Measurements from ENCODE around the gene HAPLN3. TPM values are rescaled to one million over a fixed set of nuclear protein-coding genes. Genes with fewer than 3 reads are reported as not detected.

HAPLN3 gene
- total and polyA plus RNA-seq, 2 donors (not counting 3 experiments of a cell fraction or from before 2014, with no cell fraction given) = 57.6 to 130 TPM

GRCh38 chr15:88900309-88900981, 5.1 kb upstream of the HAPLN3 start:
- DNase-seq (ENCODE audit: low read depth, low spot score) = no peak
- H3K9me3 ChIP-seq (replicated peaks; ENCODE audit: control insufficient read depth, insufficient read depth, low read length) = no peaks in the 10 kb centered on the region
- no peak overlapping the region for H3K4me3 ChIP-seq (replicated peaks in 1 of 3; ENCODE audit: insufficient read depth in 1 of 3, low read depth in 1 of 3, low read length in 3 of 3)
- H3K36me3 ChIP-seq (ENCODE audit: control insufficient read depth in 2 of 2, extremely low read depth in 1 of 2, insufficient read depth in 2 of 2, low read length in 2 of 2) = no peaks in the 10 kb centered on the region
- H3K27me3 ChIP-seq (ENCODE audit: control insufficient read depth in 2 of 2, insufficient read depth in 2 of 2, low read length in 2 of 2) = no peaks in the 10 kb centered on the region
- no peaks in the 10 kb centered on the region for H4K20me1 ChIP-seq (replicated peaks; ENCODE audit: control insufficient read depth, extremely low read depth, insufficient read depth, low read length)
- no peak overlapping the region for H3K27ac ChIP-seq (ENCODE audit: insufficient read depth, low read depth, low read length)
- BruUV-seq (replicated peaks) = no TSS peak
- no peak overlapping the region for H3K9ac ChIP-seq (replicated peaks; ENCODE audit: extremely low read depth, insufficient read depth, low read length)
- ChIA-PET POLR2A (no interaction called here), CTCF (interaction anchor here (0.6 to 2.1 kb wide), 3 partner anchors 21 to 306 kb away, joined by 3 to 9 read pairs (median 4); no protein-coding TSS in a partner anchor)
- H2AFZ ChIP-seq (ENCODE audit: low read depth, low read length) = no peak overlapping the region
- TF ChIP-seq JUN (IDR thresholded peaks at IDR 0.05; ENCODE audit: borderline replicate concordance, insufficient read depth, insufficient read length, low read depth) = no peak
- TF ChIP-seq POLR2AphosphoS5 (IDR thresholded peaks at IDR 0.05; ENCODE audit: insufficient read depth, low read depth, low read length) = no peak
- TF ChIP-seq GATA2 (IDR thresholded peaks at IDR 0.05; ENCODE audit: insufficient read depth, insufficient read length, low read depth, low read length) = no peak
- TF ChIP-seq FOS (IDR thresholded peaks at IDR 0.05; ENCODE audit: borderline replicate concordance, insufficient read depth, low read length) = no peak
- no peak for TF ChIP-seq POLR2A (IDR thresholded peaks at IDR 0.05; ENCODE audit: low read depth, low read length)
- TF ChIP-seq, protein P1, sequence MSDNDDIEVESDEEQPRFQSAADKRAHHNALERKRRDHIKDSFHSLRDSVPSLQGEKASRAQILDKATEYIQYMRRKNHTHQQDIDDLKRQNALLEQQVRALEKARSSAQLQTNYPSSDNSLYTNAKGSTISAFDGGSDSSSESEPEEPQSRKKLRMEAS (IDR thresholded peaks at IDR 0.05; ENCODE audit: insufficient read depth, insufficient read length) = no peak
- TF ChIP-seq, protein P2, sequence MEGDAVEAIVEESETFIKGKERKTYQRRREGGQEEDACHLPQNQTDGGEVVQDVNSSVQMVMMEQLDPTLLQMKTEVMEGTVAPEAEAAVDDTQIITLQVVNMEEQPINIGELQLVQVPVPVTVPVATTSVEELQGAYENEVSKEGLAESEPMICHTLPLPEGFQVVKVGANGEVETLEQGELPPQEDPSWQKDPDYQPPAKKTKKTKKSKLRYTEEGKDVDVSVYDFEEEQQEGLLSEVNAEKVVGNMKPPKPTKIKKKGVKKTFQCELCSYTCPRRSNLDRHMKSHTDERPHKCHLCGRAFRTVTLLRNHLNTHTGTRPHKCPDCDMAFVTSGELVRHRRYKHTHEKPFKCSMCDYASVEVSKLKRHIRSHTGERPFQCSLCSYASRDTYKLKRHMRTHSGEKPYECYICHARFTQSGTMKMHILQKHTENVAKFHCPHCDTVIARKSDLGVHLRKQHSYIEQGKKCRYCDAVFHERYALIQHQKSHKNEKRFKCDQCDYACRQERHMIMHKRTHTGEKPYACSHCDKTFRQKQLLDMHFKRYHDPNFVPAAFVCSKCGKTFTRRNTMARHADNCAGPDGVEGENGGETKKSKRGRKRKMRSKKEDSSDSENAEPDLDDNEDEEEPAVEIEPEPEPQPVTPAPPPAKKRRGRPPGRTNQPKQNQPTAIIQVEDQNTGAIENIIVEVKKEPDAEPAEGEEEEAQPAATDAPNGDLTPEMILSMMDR (IDR thresholded peaks at IDR 0.05; ENCODE audit: extremely low read depth in 1 of 2, insufficient read depth in 1 of 2, low read depth in 1 of 2, low read length in 2 of 2) = no peak
- TF ChIP-seq MYC (IDR thresholded peaks at IDR 0.05; ENCODE audit: low read depth, low read length) = no peak
- no peak for TF ChIP-seq EZH2 (IDR thresholded peaks at IDR 0.05; ENCODE audit: borderline replicate concordance, low read depth, low read length, severe bottlenecking)
- no peaks in the 10 kb centered on the region for H3K9me1 ChIP-seq (replicated peaks; ENCODE audit: control insufficient read depth, extremely low read depth, insufficient read depth, low read length)
- H3K79me2 ChIP-seq (ENCODE audit: control insufficient read depth, insufficient read depth, low read length) = no peaks in the 10 kb centered on the region
- H3K4me2 ChIP-seq (ENCODE audit: insufficient read depth, low read length) = no peak overlapping the region
- no peak for FAIRE-seq
- dilution Hi-C loops (cut with MboI; ENCODE audit: extremely low pct_ligation_motif_present, low sequenced_read_pairs) = no loop called here
- H3K4me1 ChIP-seq (ENCODE audit: control insufficient read depth, extremely low read depth, insufficient read depth, low read length) = peaks cover 25% of the 10 kb centered on the region
- intact Hi-C loops (cut with micrococcal nuclease) = no loop called here
